SU-DHL-6 (cell line): ENCODE results near the gene RHBG.

Experiments used
- H2AFZ ChIP-seq: fragments of 200-600 bp; sonication (generic); 2 replicates; pipeline ENCODE4 v1.6.1; 2014; ENCODE audit warnings: low read depth, mild to moderate bottlenecking, moderate library complexity, mixed read lengths, antibody characterized with exemption, low read length; ENCODE audit not compliant: severe bottlenecking
- H3F3A ChIP-seq: fragments of 200-600 bp; shearing (Covaris generic); 2 replicates; pipeline ENCODE4 v1.6.0; 2016; ENCODE audit warnings: antibody characterized with exemption, mild to moderate bottlenecking; ENCODE audit not compliant: insufficient read depth
- H3K27ac ChIP-seq: fragments of 200-600 bp; sonication (generic); 2 replicates; pipeline ENCODE4 v1.5.1; 2016; ENCODE audit warnings: low read depth, mild to moderate bottlenecking, low read length, moderate library complexity, mixed read lengths
- H3K27me3 ChIP-seq: fragments of 200-600 bp; sonication (generic), shearing (Covaris generic); 2 replicates; pipeline ENCODE4 v1.6.0; 2014; ENCODE audit warnings: mild to moderate bottlenecking, low read length
- H3K36me3 ChIP-seq: fragments of 200-600 bp; sonication (generic); 2 replicates; pipeline ENCODE4 v1.6.1; 2014; ENCODE audit warnings: mild to moderate bottlenecking, low read length, mixed read lengths
- H3K4me2 ChIP-seq: fragments of 300-600, 200-600 bp; shearing (Covaris generic), sonication (generic); 2 replicates; pipeline ENCODE4 v1.6.0; 2014; ENCODE audit warnings: low read length, low read depth, mild to moderate bottlenecking; ENCODE audit not compliant: poor library complexity, severe bottlenecking
- H3K4me3 ChIP-seq: fragments of 200-600 bp; sonication (generic); 2 replicates; pipeline ENCODE4 v1.5.1; 2014; ENCODE audit warnings: antibody characterized with exemption, low read length, mild to moderate bottlenecking, mixed read lengths; ENCODE audit not compliant: insufficient read depth, poor library complexity, severe bottlenecking
- H3K79me2 ChIP-seq: fragments of 200-600 bp; sonication (generic); 2 replicates; pipeline ENCODE4 v1.6.1; 2014; ENCODE audit warnings: mild to moderate bottlenecking, low read length, moderate library complexity; ENCODE audit not compliant: insufficient read depth
- H3K9ac ChIP-seq: fragments of 200-600 bp; sonication (generic); 2 replicates; pipeline ENCODE4 v1.7.0; 2014; ENCODE audit warnings: mild to moderate bottlenecking, low read length
- H3K9me2 ChIP-seq: fragments of 200-600 bp; sonication (generic); replicated peaks from 2 replicates; pipeline ENCODE4 v1.6.1; 2014; ENCODE audit warnings: low read length; ENCODE audit not compliant: insufficient read depth
- H3K9me3 ChIP-seq: fragments of 200-600 bp; sonication (generic); 2 replicates; pipeline ENCODE4 v1.6.1; 2014; ENCODE audit warnings: low read length, mixed read lengths; ENCODE audit not compliant: insufficient read depth
- H4K20me1 ChIP-seq: fragments of 200-600 bp; sonication (generic); 2 replicates; pipeline ENCODE4 v1.6.1; 2014; ENCODE audit warnings: low read depth, mild to moderate bottlenecking, antibody characterized with exemption, low read length, moderate library complexity, mixed read lengths
- CTCF ChIP-seq: fragments of 200-600 bp; sonication (generic); IDR thresholded peaks from one replicate; pipeline ENCODE4 v1.5.1; 2017; ENCODE audit warnings: antibody characterized with exemption, mild to moderate bottlenecking, low read length, moderate library complexity; ENCODE audit not compliant: insufficient read depth, poor library complexity, severe bottlenecking
- EZH2phosphoT487 ChIP-seq: fragments of 200-600 bp; sonication (generic), shearing (Covaris generic); conservative IDR thresholded peaks from 2 replicates; pipeline ENCODE4 v1.6.1; 2018; ENCODE audit warnings: mild to moderate bottlenecking, antibody characterized with exemption, low read length, moderate library complexity, mixed read lengths

Gene RHBG

DNA sequence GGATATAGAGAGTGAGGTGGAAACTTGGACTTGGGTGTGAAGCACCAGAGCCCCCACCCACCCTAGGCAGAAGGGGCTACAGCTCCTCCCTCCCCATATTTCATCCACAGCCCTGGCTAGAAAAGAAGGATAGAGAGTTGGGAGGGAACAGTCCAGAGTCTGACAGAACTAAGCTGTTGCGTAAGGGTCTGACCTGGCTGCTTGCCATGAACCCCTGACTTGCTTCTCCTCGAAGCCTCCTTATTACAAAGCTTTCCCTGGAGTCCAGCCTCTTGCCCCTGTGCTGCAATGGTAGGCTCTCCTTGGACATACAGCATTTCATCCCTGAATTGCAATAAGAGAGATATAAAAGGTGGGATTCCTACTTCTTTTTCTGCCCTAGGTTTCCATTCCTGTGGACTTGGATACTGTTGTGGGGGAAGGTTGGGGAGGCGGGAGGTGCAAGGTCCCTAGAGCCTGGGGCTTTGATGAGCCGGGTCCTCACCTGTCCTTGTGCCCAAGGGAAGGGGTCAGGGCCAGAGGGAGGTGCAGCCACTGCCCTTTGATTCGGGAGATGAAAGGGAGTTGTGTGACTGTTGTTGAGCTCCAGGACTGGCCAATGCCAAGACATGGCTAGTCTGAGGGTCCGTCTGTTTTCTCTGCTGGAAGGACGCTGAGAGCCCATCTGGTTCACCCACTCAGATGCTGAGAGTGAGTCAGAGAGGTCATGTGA is 2.7 kb downstream of the RHBG start:
- no peak overlapping the region for H3K9ac ChIP-seq
- no peak overlapping the region for H3K27ac ChIP-seq
- H3K4me2 ChIP-seq = no peak overlapping the region
- H2AFZ ChIP-seq = no peak overlapping the region
- no peaks in the 10 kb centered on the region for H4K20me1 ChIP-seq
- no peaks in the 10 kb centered on the region for H3K9me2 ChIP-seq
- no peaks in the 10 kb centered on the region for H3F3A ChIP-seq
- H3K27me3 ChIP-seq = no peaks in the 10 kb centered on the region
- H3K4me3 ChIP-seq = no peak overlapping the region
- no peaks in the 10 kb centered on the region for H3K9me3 ChIP-seq
- H3K79me2 ChIP-seq = no peaks in the 10 kb centered on the region
- H3K36me3 ChIP-seq = no peaks in the 10 kb centered on the region
- TF ChIP-seq EZH2phosphoT487 (no peak), CTCF (no peak)

DNA sequence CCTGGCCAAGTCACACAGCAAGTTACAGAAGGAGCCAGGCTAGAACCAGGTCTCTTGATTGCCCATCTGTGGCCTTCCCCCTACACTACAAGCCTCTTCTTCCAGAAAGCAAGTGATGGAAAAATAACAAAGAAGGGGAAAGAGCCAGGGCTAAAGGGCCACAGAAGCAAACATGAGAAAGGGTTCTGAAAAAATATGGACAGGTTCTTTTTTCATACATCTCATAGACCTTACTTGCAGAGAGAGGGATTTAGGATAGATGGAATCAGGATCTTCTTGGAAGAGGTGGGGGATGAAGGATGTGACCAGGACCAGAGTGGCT is 3.2 kb downstream of the RHBG start:
- H3F3A ChIP-seq = no peaks in the 10 kb centered on the region
- no peak overlapping the region for H2AFZ ChIP-seq
- no peaks in the 10 kb centered on the region for H3K36me3 ChIP-seq
- H4K20me1 ChIP-seq = no peaks in the 10 kb centered on the region
- H3K27ac ChIP-seq = no peak overlapping the region
- no peak overlapping the region for H3K9ac ChIP-seq
- no peaks in the 10 kb centered on the region for H3K27me3 ChIP-seq
- TF ChIP-seq EZH2phosphoT487 (no peak), CTCF (no peak)
- H3K79me2 ChIP-seq = no peaks in the 10 kb centered on the region
- H3K9me2 ChIP-seq = no peaks in the 10 kb centered on the region
- no peak overlapping the region for H3K4me2 ChIP-seq
- H3K4me3 ChIP-seq = no peak overlapping the region
- H3K9me3 ChIP-seq = no peaks in the 10 kb centered on the region

DNA sequence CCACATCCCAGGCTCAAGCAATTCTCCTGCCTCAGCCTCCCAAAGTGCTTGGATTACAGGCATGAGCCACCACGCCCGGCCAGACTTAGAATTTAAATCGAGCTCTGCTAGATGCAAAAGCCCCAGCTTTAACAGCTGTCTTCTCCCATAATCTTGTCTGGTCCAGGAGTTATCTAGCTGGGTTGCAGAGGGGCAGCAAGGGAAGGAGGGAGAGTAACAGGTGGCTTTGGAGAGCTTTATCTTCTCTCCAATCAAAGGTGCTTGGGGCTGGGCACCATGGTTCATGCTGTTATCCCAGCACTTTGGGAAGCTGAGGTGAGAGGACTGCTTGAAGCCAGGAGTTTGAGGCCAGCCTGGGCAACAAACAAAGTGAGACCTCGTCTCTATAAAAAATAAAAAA is 3.9 kb downstream of the RHBG start:
- Histone ChIP-seq H3K4me3 (no peak overlapping the region), H3K27me3 (no peaks in the 10 kb centered on the region), H3K4me2 (no peak overlapping the region), H2AFZ (no peak overlapping the region), H4K20me1 (no peaks in the 10 kb centered on the region), H3K79me2 (no peaks in the 10 kb centered on the region), H3K36me3 (no peaks in the 10 kb centered on the region), H3K27ac (no peak overlapping the region), H3F3A (no peaks in the 10 kb centered on the region), H3K9ac (no peak overlapping the region), H3K9me2 (no peaks in the 10 kb centered on the region), H3K9me3 (no peaks in the 10 kb centered on the region)
- TF ChIP-seq EZH2phosphoT487 = no peak
- no peak for TF ChIP-seq CTCF

- Histone ChIP-seq H3K9me2 (no peaks in the 10 kb centered on the region), H3K27me3 (no peaks in the 10 kb centered on the region), H3K4me3 (no peak overlapping the region), H3K4me2 (no peak overlapping the region), H3K9ac (no peak overlapping the region), H3K79me2 (no peaks in the 10 kb centered on the region), H2AFZ (no peak overlapping the region), H3K36me3 (no peaks in the 10 kb centered on the region), H3F3A (no peaks in the 10 kb centered on the region), H4K20me1 (no peaks in the 10 kb centered on the region), H3K9me3 (no peaks in the 10 kb centered on the region), H3K27ac (no peak overlapping the region)
- TF ChIP-seq EZH2phosphoT487 (no peak), CTCF (no peak)
These were observed 4.5 kb downstream of the RHBG start for GRCh38 chr1:156373546-156373945.
